H9 (cell line): ENCODE results near the gene ARNT2. TPM values are rescaled to one million over a fixed set of nuclear protein-coding genes. Genes with fewer than 3 reads are reported as not detected.

Experiments
- DNase-seq: peaks from one replicate; pipeline ENCODE4 v3.0.0-alpha.2; 2017
- H2AFZ ChIP-seq: one replicate; pipeline ENCODE4 v1.6.1; 2013; ENCODE audit warnings: mild to moderate bottlenecking, low read length, control low read depth, moderate library complexity
- H2AK5ac ChIP-seq: 2 replicates; pipeline ENCODE4 v1.6.1; 2013; ENCODE audit warnings: low read length, control low read depth, mixed read lengths; ENCODE audit not compliant: insufficient read length
- H2BK120ac ChIP-seq: one replicate; pipeline ENCODE4 v1.6.1; 2013; ENCODE audit warnings: low read depth, mild to moderate bottlenecking, low read length, control low read depth, inconsistent platforms; ENCODE audit not compliant: poor library complexity, severe bottlenecking
- H2BK12ac ChIP-seq: 2 replicates; pipeline ENCODE4 v1.6.1; 2013; ENCODE audit warnings: low read length, control low read depth, mixed read lengths, low read depth; ENCODE audit not compliant: insufficient read length
- H2BK15ac ChIP-seq: 2 replicates; pipeline ENCODE4 v1.6.1; 2013; ENCODE audit warnings: low read depth, low read length, control low read depth
- H2BK20ac ChIP-seq: one replicate; pipeline ENCODE4 v1.6.1; 2013; ENCODE audit warnings: low read depth, mild to moderate bottlenecking, low read length, control low read depth, inconsistent platforms; ENCODE audit not compliant: poor library complexity, severe bottlenecking
- H2BK5ac ChIP-seq: 2 replicates; pipeline ENCODE4 v1.6.1; 2013; ENCODE audit warnings: low read length, control low read depth, mixed read lengths; ENCODE audit not compliant: insufficient read length
- H3K14ac ChIP-seq: 2 replicates; pipeline ENCODE4 v1.6.1; 2013; ENCODE audit warnings: low read length, control low read depth; ENCODE audit not compliant: insufficient read depth
- H3K18ac ChIP-seq: 2 replicates; pipeline ENCODE4 v1.6.1; 2013; ENCODE audit warnings: low read depth, mild to moderate bottlenecking, mixed read lengths, low read length, control low read depth; ENCODE audit not compliant: insufficient read length
- H3K23ac ChIP-seq: 2 replicates; pipeline ENCODE4 v1.6.1; 2013; ENCODE audit warnings: low read length, control low read depth, mixed read lengths, low read depth; ENCODE audit not compliant: insufficient read length
- H3K23me2 ChIP-seq: 2 replicates; pipeline ENCODE4 v1.6.1; 2013; ENCODE audit warnings: low read depth, mild to moderate bottlenecking, mixed read lengths, low read length, control low read depth; ENCODE audit not compliant: insufficient read length, poor library complexity, severe bottlenecking
- H3K27ac ChIP-seq: 2 replicates; pipeline ENCODE4 v1.5.1; 2013; ENCODE audit warnings: low read length, control low read depth, mixed read lengths, low read depth; ENCODE audit not compliant: insufficient read length
- H3K27me3 ChIP-seq: 2 replicates; pipeline ENCODE4 v1.6.1; 2013; ENCODE audit warnings: low read length, control low read depth, inconsistent platforms; ENCODE audit not compliant: insufficient read depth
- H3K4ac ChIP-seq: 2 replicates; pipeline ENCODE4 v1.6.1; 2013; ENCODE audit warnings: low read depth, mild to moderate bottlenecking, control low read depth, inconsistent platforms, low read length, moderate library complexity
- H3K4me1 ChIP-seq: 2 replicates; pipeline ENCODE4 v1.6.1; 2013; ENCODE audit warnings: low read length, control low read depth, inconsistent platforms; ENCODE audit not compliant: insufficient read depth
- H3K4me2 ChIP-seq: 2 replicates; pipeline ENCODE4 v1.6.1; 2013; ENCODE audit warnings: low read length, control low read depth, mixed read lengths; ENCODE audit not compliant: insufficient read length, insufficient read depth
- H3K56ac ChIP-seq: 2 replicates; pipeline ENCODE4 v1.6.1; 2013; ENCODE audit warnings: low read depth, mild to moderate bottlenecking, mixed read lengths, low read length, control low read depth; ENCODE audit not compliant: insufficient read length
- H3K79me1 ChIP-seq: 2 replicates; pipeline ENCODE4 v1.6.1; 2013; ENCODE audit warnings: low read depth, mild to moderate bottlenecking, moderate library complexity, low read length, control low read depth, inconsistent platforms; ENCODE audit not compliant: insufficient read depth, poor library complexity, severe bottlenecking
- H3K79me2 ChIP-seq: 2 replicates; pipeline ENCODE4 v1.6.1; 2013; ENCODE audit warnings: low read length, control low read depth, inconsistent platforms; ENCODE audit not compliant: insufficient read depth
- H3K9ac ChIP-seq: 2 replicates; pipeline ENCODE4 v1.6.1; 2013; ENCODE audit warnings: low read length, control low read depth, mixed read lengths; ENCODE audit not compliant: insufficient read length; ENCODE audit errors: extremely low read depth
- H3K9me3 ChIP-seq: one replicate; pipeline ENCODE4 v1.6.1; 2013; ENCODE audit warnings: low read depth, low read length, inconsistent platforms; ENCODE audit not compliant: control insufficient read depth
- H3T11ph ChIP-seq: one replicate; pipeline ENCODE4 v1.6.1; 2013; ENCODE audit warnings: mild to moderate bottlenecking, low read length, control low read depth, inconsistent platforms
- H4K20me1 ChIP-seq: one replicate; pipeline ENCODE4 v1.6.1; 2013; ENCODE audit not compliant: control insufficient read depth, insufficient read length, insufficient read depth
- H4K5ac ChIP-seq: 2 replicates; pipeline ENCODE4 v1.6.1; 2013; ENCODE audit warnings: low read depth, mild to moderate bottlenecking, mixed read lengths, low read length, control low read depth; ENCODE audit not compliant: insufficient read length
- H4K8ac ChIP-seq: replicated peaks from 2 replicates; pipeline ENCODE4 v1.6.1; 2013; ENCODE audit warnings: low read length, control low read depth, mixed read lengths, low read depth; ENCODE audit not compliant: insufficient read length
- H4K91ac ChIP-seq: 2 replicates; pipeline ENCODE4 v1.6.1; 2013; ENCODE audit warnings: low read depth, mild to moderate bottlenecking, moderate library complexity, mixed read lengths, low read length, control low read depth; ENCODE audit not compliant: insufficient read length
- H3K27ac Mint-ChIP-seq, 3 experiments: 2 replicates in 2 of 3; 3 replicates in 1 of 3; pipeline ENCODE4 v1.8.0; 2020 to 2021; ENCODE audit warnings: mixed read lengths in 3 of 3, mild to moderate bottlenecking in 1 of 3, moderate library complexity in 1 of 3
- H3K27me3 Mint-ChIP-seq: 2 replicates; pipeline ENCODE4 v1.8.0; 2021; ENCODE audit warnings: low read depth, mild to moderate bottlenecking, moderate library complexity, mixed read lengths
- H3K36me3 Mint-ChIP-seq, 3 experiments: 2 replicates in 2 of 3; 3 replicates in 1 of 3; pipeline ENCODE4 v1.8.0; 2020 to 2021; ENCODE audit warnings: low read depth in 3 of 3, mixed read lengths in 3 of 3; ENCODE audit not compliant: insufficient read depth in 1 of 3
- H3K4me1 Mint-ChIP-seq, 2 experiments: 2 replicates each; pipeline ENCODE4 v1.8.0; 2020; ENCODE audit warnings: mixed read lengths in 2 of 2
- H3K4me3 Mint-ChIP-seq, 2 experiments: 2 replicates in 1 of 2; 3 replicates in 1 of 2; pipeline ENCODE4 v1.8.0; 2020 to 2021; ENCODE audit warnings: mild to moderate bottlenecking in 2 of 2, mixed read lengths in 2 of 2, moderate library complexity in 1 of 2
- H3K9me3 Mint-ChIP-seq, 2 experiments: 2 replicates in 1 of 2; 3 replicates in 1 of 2; pipeline ENCODE4 v1.8.0; 2020; ENCODE audit warnings: mild to moderate bottlenecking in 2 of 2, mixed read lengths in 2 of 2, moderate library complexity in 1 of 2
- CTCF ChIP-seq: fragments of 200-600 bp; sonication (generic); conservative IDR thresholded peaks from 3 replicates; pipeline ENCODE4 v1.8.0; 2021; ENCODE audit warnings: antibody characterized with exemption, mild to moderate bottlenecking
- WGBS: extraction: QIAGEN DNeasy Blood & Tissue Kit; methylation state at CpG from one replicate; pipeline ENCODE4 v1.1.7; 2013; ENCODE audit warnings: missing lambda C conversion rate, low lambda C conversion rate, mixed read lengths; ENCODE audit not compliant: insufficient read length; ENCODE audit errors: extremely low coverage; 5-methylcytosine and 5-hydroxymethylcytosine counted together
- total RNA-seq: library from RNA; stranded (reverse); gene quantifications from 2 replicates; pipeline ENCODE4 v1.2.1, GENCODE V29; 2021

The ARNT2 gene
- total RNA-seq, 1 experiment from 2014 or later: 10.5 TPM

GRCh38 chr15:80502782-80503181, 98.6 kb downstream of the ARNT2 start:
- H3K4me3 Mint-ChIP-seq: no peak overlapping the region
- no peak overlapping the region for H2BK15ac ChIP-seq
- H3K4me2 ChIP-seq: no peak overlapping the region
- no peak overlapping the region for H2BK120ac ChIP-seq
- H3K23me2 ChIP-seq: no peaks in the 10 kb centered on the region
- no peaks in the 10 kb centered on the region; a peak in 2 of 7 replicates for H3K36me3 Mint-ChIP-seq
- H2AFZ ChIP-seq: no peak overlapping the region
- no peak overlapping the region for H4K91ac ChIP-seq
- no peak overlapping the region for H2BK5ac ChIP-seq
- H3K27me3 Mint-ChIP-seq: no peaks in the 10 kb centered on the region
- no peak overlapping the region for H3K23ac ChIP-seq
- H4K5ac ChIP-seq: no peak overlapping the region
- H4K8ac ChIP-seq: no peak overlapping the region
- no peak overlapping the region for H3K56ac ChIP-seq
- no peak overlapping the region for H2BK20ac ChIP-seq
- peak; percentile 4 for DNase-seq
- H3K27ac ChIP-seq: no peak overlapping the region
- no peak overlapping the region for H2AK5ac ChIP-seq
- H3K4me1 ChIP-seq: no peaks in the 10 kb centered on the region
- H3K14ac ChIP-seq: no peak overlapping the region
- no peak for TF ChIP-seq CTCF
- no peak overlapping the region for H3T11ph ChIP-seq
- H3K27ac Mint-ChIP-seq: peak overlapping the region in 1 of 3 experiments; percentile 49; a peak in 2 of 7 replicates
- H3K79me1 ChIP-seq: no peaks in the 10 kb centered on the region
- H3K9me3 ChIP-seq: no peaks in the 10 kb centered on the region
- H2BK12ac ChIP-seq: no peak overlapping the region
- no peaks in the 10 kb centered on the region for H3K27me3 ChIP-seq
- no peaks in the 10 kb centered on the region for H3K79me2 ChIP-seq
- no peak overlapping the region for H3K18ac ChIP-seq
- H3K4me1 Mint-ChIP-seq: no peaks in the 10 kb centered on the region
- no peak overlapping the region for H3K9ac ChIP-seq
- no CpG with 5 or more reads among the region's 3 CpGs for WGBS
- no peaks in the 10 kb centered on the region for H4K20me1 ChIP-seq
- H3K9me3 Mint-ChIP-seq: no peaks in the 10 kb centered on the region
- H3K4ac ChIP-seq: no peak overlapping the region
